Jurkat, Clone E6-1 (cell line): ENCODE measurements around the gene BRINP3.
"Not testable (repeated sequence)": the region's sequence is repeated elsewhere in the genome, so short reads cannot be mapped to it uniquely, and the experiment has no call there.

ENCODE experiments used
- DNase-seq: peaks from one replicate; pipeline ENCODE4 v3.0.0-alpha.2; 2011; ENCODE audit warnings: low read depth, low spot score
- H3K4me3 ChIP-seq: 2 replicates; pipeline ENCODE4 v1.5.1; 2011; ENCODE audit warnings: mild to moderate bottlenecking, low read length, control low read depth, moderate library complexity

Gene BRINP3

GRCh38 chr1:190154744-190155143 is 322.9 kb downstream of the BRINP3 start:
- H3K4me3 ChIP-seq: no peak overlapping the region
- DNase-seq: no peak

DNA sequence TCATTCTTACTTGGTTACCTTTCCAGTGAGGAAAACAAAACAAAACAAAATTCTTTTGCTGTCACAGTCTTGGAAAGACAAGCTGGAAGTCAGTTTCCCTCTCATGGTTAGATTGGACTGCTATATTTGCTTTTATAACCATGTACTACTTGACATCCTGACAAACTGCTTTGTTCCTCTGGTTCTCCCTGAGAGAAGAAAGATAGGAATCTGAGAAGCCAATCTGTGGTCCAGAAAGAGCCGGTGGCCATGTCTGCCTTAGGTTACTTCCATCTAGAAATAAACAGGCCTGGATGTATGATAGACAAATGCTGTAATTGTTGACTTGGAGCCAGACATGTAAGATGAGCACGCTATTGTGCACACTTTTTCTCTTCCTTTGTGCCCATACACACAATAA is 330.0 kb downstream of the BRINP3 start:
- DNase-seq: no peak
- no peak overlapping the region for H3K4me3 ChIP-seq

DNA sequence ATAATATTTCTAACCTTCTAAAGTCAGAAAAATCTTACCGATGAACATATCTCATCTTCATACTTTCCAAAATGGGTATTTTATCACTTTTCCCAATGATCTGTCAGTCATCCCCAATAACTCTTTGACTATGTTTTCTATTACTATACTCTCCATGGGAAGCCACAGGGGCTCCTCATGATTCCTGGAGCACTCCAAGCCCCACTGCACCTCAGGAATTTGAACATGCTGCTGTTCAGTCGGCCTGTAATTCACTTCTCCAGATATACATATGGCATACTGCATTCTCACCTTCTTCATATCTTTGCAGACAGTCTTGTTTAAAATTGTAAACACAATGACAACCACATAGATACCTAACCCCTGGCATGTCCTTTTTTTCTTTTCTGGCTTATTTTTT is 333.0 kb downstream of the BRINP3 start:
- DNase-seq: no peak
- no peak overlapping the region for H3K4me3 ChIP-seq

DNA sequence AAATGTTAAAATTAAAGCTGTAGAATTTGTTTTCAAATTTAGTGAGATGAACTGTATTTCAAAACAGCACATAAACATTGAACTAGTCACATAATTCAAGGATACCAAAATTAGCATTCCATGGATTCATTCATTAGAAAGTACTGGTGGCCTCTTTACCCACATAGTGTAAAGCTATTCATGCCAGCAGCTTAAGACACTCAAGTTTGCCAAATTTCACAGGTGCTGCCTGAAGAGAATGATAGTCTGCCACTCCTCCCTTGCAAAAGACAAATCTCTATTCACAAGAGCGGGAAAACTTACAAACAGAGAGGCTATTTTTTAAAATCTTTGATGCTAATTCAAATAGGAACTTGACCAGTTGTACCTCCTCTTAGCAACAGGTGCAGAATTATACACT is 337.0 kb downstream of the BRINP3 start:
- no peak for DNase-seq
- H3K4me3 ChIP-seq: no peak overlapping the region

GRCh38 chr1:190138702-190139101 is 339.0 kb downstream of the BRINP3 start:
- no peak for DNase-seq
- no peak overlapping the region for H3K4me3 ChIP-seq

- no peak overlapping the region for H3K4me3 ChIP-seq
- no peak for DNase-seq
Measured at GRCh38 chr1:190138266-190138665, 339.4 kb downstream of the BRINP3 start.

DNA sequence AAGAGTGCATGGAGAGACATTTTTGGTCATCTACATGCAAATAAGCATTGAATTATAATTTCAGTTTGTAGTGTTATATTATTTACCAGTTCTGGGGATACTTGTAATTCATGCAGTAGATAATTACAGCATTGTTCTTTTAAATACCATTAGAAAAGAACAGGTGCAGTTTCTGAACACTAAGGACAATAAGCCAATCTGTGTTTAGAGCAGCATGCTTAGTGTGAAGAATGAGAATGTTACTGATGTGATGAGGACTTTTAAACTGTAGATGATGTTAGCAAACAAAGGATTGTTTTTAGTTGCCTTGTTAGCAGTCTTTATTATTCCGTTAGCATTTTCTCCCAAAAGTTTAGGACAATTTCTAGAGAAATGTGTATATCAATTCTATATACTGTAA is 348.3 kb downstream of the BRINP3 start:
- no peak overlapping the region for H3K4me3 ChIP-seq
- DNase-seq: no peak

GRCh38 chr1:190126728-190127127 is 350.9 kb downstream of the BRINP3 start:
- no peak for DNase-seq
- no peak overlapping the region for H3K4me3 ChIP-seq

GRCh38 chr1:190124068-190124467 is 353.6 kb downstream of the BRINP3 start:
- no peak for DNase-seq
- no peak overlapping the region for H3K4me3 ChIP-seq

DNA sequence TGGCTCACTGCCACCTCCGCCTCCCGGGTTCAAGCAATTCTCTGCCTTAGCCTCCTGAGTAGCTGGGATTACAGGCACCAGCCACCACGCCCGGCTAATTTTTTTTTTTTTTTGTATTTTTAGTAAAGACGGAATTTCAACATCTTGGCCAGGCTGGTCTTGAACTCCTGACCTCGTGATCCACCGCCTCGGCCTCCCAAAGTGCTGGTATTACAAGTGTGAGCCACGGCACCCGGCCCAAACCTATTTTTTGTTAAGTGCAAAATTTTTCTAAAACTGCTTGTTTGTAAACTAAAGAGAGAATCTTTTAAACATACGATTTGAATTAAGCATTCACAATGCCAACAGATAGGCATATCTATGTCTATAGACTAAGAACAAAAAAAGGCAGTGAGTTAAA is 357.1 kb downstream of the BRINP3 start:
- not testable (repeated sequence) for DNase-seq

GRCh38 chr1:190119683-190120082 is 358.0 kb downstream of the BRINP3 start:
- no peak overlapping the region for H3K4me3 ChIP-seq
- no peak for DNase-seq

More for the DNA sequence above, 357.1 kb downstream of the BRINP3 start:
- not testable (repeated sequence) for H3K4me3 ChIP-seq

GRCh38 chr1:190116921-190117320 is 360.7 kb downstream of the BRINP3 start:
- no peak for DNase-seq
- H3K4me3 ChIP-seq: no peak overlapping the region

DNA sequence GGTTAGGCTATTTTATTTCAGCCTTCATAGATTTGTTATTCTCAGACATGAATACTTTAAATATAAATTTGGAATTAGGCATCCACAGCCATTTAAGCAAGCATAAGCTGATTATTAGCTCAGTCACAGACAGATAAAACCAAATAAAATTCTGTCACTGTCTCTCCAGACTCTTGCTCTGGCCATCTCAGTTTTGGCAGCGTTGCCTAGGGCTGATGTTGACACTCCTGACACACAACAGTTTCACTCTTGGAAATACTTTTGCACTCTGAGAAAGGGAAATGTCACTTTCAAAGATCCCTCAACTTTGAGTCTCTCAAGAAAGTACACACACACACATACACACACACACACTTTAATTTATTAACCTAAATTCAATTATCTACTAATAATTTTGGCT is 372.7 kb downstream of the BRINP3 start:
- no peak overlapping the region for H3K4me3 ChIP-seq
- no peak for DNase-seq

GRCh38 chr1:190102757-190103326 is 374.8 kb downstream of the BRINP3 start:
- H3K4me3 ChIP-seq: no peak overlapping the region
- DNase-seq: no peak

DNA sequence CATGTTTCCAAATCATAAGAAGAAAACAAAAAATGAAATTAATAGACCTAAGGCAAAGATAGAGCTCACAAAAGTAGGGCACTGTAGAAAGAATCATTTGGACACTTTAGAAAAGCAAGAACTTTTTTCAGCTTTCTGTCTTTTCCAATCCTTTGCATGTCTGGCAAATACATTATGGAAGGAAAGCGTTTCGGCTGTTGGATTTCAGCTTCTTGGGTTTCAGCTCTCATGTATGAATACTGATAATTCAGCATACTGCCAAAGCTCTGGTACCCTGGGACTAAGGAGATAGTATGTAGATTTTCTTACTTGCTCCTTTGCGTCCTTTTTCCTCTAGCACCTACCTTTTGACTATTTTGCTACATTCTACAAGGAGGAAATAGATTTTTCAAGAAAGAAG is 375.9 kb downstream of the BRINP3 start:
- no peak overlapping the region for H3K4me3 ChIP-seq
- no peak for DNase-seq

- no peak for DNase-seq
Measured at GRCh38 chr1:190098756-190099155, 378.9 kb downstream of the BRINP3 start.

GRCh38 chr1:190098107-190098506 is 379.6 kb downstream of the BRINP3 start:
- no peak overlapping the region for H3K4me3 ChIP-seq

More at GRCh38 chr1:190098756-190099155, 378.9 kb downstream of the BRINP3 start:
- H3K4me3 ChIP-seq: no peak overlapping the region

GRCh38 chr1:190095596-190095995 is 382.1 kb downstream of the BRINP3 start:
- no peak for DNase-seq
- no peak overlapping the region for H3K4me3 ChIP-seq

More at GRCh38 chr1:190098107-190098506, 379.6 kb downstream of the BRINP3 start:
- DNase-seq: no peak

DNA sequence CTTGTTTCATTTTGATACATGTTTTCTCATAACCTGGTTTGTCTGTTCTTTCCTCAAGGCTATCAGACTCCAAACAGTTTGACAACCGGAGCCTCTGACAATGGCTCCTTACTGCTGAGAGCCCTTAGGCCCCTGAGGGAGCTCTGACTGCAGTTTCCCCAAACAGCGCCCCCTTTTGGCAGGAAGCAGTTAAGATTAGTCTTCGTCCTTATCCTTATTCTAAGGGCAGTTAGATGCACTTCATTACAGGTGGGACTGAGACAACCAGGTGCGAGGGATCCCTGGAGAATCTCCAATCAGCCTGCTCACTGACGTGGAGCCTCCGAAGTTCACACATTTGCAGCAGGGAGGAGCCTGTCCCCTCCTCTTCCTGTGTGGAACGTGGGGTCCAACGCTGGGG is 393.1 kb downstream of the BRINP3 start:
- DNase-seq: peak; percentile 31
- H3K4me3 ChIP-seq: no peak overlapping the region

DNA sequence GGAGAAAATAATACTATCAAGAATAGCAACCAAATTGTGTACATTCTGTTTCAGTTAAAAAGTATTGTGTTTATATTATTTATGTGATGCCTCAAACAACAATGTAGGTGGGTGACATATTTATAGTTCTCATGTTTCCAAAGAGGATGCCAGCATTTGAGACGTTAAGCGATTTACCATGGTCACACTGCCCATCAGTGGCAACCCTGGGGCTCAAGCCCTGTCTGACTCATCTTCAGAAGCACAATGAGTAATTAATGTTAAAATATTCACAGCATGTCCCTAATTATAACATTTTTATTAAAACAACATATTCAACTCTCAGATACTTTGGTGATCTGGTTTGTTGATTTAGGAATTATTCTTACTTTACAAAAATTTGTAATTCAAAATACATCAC is 409.4 kb downstream of the BRINP3 start:
- H3K4me3 ChIP-seq: no peak overlapping the region
- DNase-seq: no peak

DNA sequence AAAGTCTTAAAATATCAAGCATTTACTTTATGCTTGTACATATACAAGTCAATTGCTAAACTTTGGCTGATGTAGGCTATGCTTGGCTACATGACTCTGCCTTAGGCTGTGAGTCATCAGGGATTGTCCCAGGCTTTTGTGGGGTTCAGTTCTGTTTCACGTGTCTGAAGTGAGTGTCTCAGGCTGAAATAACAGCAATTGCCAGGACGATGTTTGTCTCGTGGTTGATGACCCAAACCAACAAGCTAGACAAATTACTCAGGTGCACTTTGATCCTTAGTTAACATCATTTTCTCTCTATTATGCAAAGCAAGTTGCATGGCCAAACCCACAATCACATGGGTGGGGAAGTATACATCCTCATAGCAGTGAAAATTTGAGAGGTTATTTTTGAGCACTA is 410.1 kb downstream of the BRINP3 start:
- DNase-seq: no peak
- H3K4me3 ChIP-seq: no peak overlapping the region

DNA sequence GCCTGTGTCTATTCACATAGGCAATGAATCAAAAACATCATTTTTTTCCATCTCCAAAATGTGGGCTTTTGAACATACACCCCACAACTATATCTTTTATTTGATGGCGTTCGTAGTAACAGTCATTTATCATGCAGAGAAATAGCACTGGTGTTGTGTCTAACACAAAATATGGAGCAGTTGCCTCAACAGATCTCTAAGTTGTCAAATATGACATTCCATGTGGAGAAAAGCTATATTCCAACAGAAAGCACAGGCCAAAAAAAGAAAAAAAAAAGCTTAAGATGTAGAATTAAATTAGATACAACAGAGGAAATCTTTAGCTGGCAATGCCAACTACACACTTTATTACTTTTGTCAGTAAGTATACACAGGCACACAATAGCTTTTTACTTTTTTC is 411.7 kb downstream of the BRINP3 start:
- DNase-seq: no peak
- H3K4me3 ChIP-seq: no peak overlapping the region
